ENCODE data around the gene KIFBP.
"Not testable (repeated sequence)": the region's sequence is repeated elsewhere in the genome, so short reads cannot be mapped to it uniquely, and the experiment has no call there.

Gene KIFBP

GRCh38 chr10:68988530-68989316 is at the start of gene KIFBP:
Gene KIFBP (plus strand): TSS chr10:68988803. CDS start chr10:68988833, 30 bp downstream.
- DNase-seq, result peak; percentile 87

- no peak for DNase-seq
Measured at GRCh38 chr10:68938884-68939283, 49.7 kb upstream of the KIFBP start.

GRCh38 chr10:68940917-68941316 is 47.7 kb upstream of the KIFBP start:
- not testable (repeated sequence) for DNase-seq

- DNase-seq, result no peak
Measured at GRCh38 chr10:68950598-68950997, 38.0 kb upstream of the KIFBP start.

- no peak for DNase-seq
Measured at GRCh38 chr10:68954904-68955303, 33.7 kb upstream of the KIFBP start.

GRCh38 chr10:68955355-68955831 is 33.2 kb upstream of the KIFBP start:
- DNase-seq, result peak; percentile 2

GRCh38 chr10:68955832-68956532 is 32.6 kb upstream of the KIFBP start, which contains the start of gene DDX21:
Gene DDX21 (plus strand): TSS chr10:68956170. CDS start chr10:68956226, 56 bp downstream.
- peak; percentile 64 for DNase-seq

GRCh38 chr10:68957284-68957615 is 31.4 kb upstream of the KIFBP start:
- no peak for DNase-seq

- DNase-seq, result no peak
Measured at GRCh38 chr10:68957654-68958053, 30.9 kb upstream of the KIFBP start.

- DNase-seq, result no peak
Measured at GRCh38 chr10:68959695-68960527, 28.7 kb upstream of the KIFBP start.

GRCh38 chr10:68963151-68963550 is 25.5 kb upstream of the KIFBP start:
- no peak for DNase-seq

GRCh38 chr10:68973975-68974374 is 14.6 kb upstream of the KIFBP start:
- DNase-seq, result no peak

GRCh38 chr10:68975936-68976473 is 12.6 kb upstream of the KIFBP start:
- DNase-seq, result not testable (repeated sequence)

GRCh38 chr10:68979738-68980137 is 8.9 kb upstream of the KIFBP start:
- DNase-seq, result not testable (repeated sequence)

GRCh38 chr10:68981074-68981473 is 7.5 kb upstream of the KIFBP start:
- no peak for DNase-seq

- DNase-seq, result no peak
Measured at GRCh38 chr10:68982389-68982788, 6.2 kb upstream of the KIFBP start.

- DNase-seq, result no peak
Measured at GRCh38 chr10:68987611-68988010, 992 bp upstream of the KIFBP start.

GRCh38 chr10:68989317-68989990 is 851 bp downstream of the KIFBP start:
- DNase-seq, result no peak

- no peak for DNase-seq
Measured at GRCh38 chr10:68992636-68993440, 4.2 kb downstream of the KIFBP start.

GRCh38 chr10:68997211-68997610 is 8.6 kb downstream of the KIFBP start:
- no peak for DNase-seq

GRCh38 chr10:69004821-69005220 is 16.2 kb downstream of the KIFBP start:
- no peak for DNase-seq
